Mesendoderm (in vitro differentiated cells): ENCODE data around the gene FLRT2.

ENCODE experiments used
- DNase-seq: peaks from one replicate; pipeline ENCODE4 v3.0.0; 2013
- H2AK5ac ChIP-seq: 2 replicates; pipeline ENCODE4 v1.6.1; 2013; ENCODE audit warnings: low read length, inconsistent platforms
- H2BK120ac ChIP-seq: 2 replicates; pipeline ENCODE4 v1.6.1; 2013; ENCODE audit warnings: low read depth, mild to moderate bottlenecking, low read length, moderate library complexity, mixed read lengths
- H2BK15ac ChIP-seq: replicated peaks from 2 replicates; pipeline ENCODE4 v1.6.1; 2013; ENCODE audit warnings: low read depth, mild to moderate bottlenecking, moderate library complexity
- H2BK5ac ChIP-seq: 2 replicates; pipeline ENCODE4 v1.6.1; 2013; ENCODE audit warnings: low read length, inconsistent platforms
- H3K18ac ChIP-seq: 2 replicates; pipeline ENCODE4 v1.6.1; 2013; ENCODE audit warnings: mild to moderate bottlenecking, low read length, mixed read lengths
- H3K23ac ChIP-seq: one replicate; pipeline ENCODE4 v1.6.1; 2013; ENCODE audit warnings: low read length
- H3K27ac ChIP-seq: 2 replicates; pipeline ENCODE4 v1.5.1; 2013; ENCODE audit warnings: low read depth, mild to moderate bottlenecking, inconsistent platforms, low read length, moderate library complexity
- H3K27me3 ChIP-seq: 2 replicates; pipeline ENCODE4 v1.6.1; 2013; ENCODE audit warnings: low read length, control low read depth, mild to moderate bottlenecking, inconsistent platforms; ENCODE audit not compliant: insufficient read depth, poor library complexity
- H3K36me3 ChIP-seq: 2 replicates; pipeline ENCODE4 v1.6.1; 2013; ENCODE audit warnings: low read length, inconsistent platforms; ENCODE audit not compliant: control insufficient read depth, insufficient read depth
- H3K4ac ChIP-seq: one replicate; pipeline ENCODE4 v1.6.1; 2013; ENCODE audit warnings: low read depth, mild to moderate bottlenecking, low read length, moderate library complexity
- H3K4me1 ChIP-seq: 2 replicates; pipeline ENCODE4 v1.6.1; 2013; ENCODE audit warnings: low read depth, low read length, inconsistent platforms; ENCODE audit not compliant: control insufficient read depth
- H3K4me2 ChIP-seq: 2 replicates; pipeline ENCODE4 v1.6.1; 2013; ENCODE audit warnings: low read length
- H3K4me3 ChIP-seq: 2 replicates; pipeline ENCODE4 v1.5.1; 2013; ENCODE audit warnings: mild to moderate bottlenecking, low read length
- H3K56ac ChIP-seq: one replicate; pipeline ENCODE4 v1.6.1; 2013; ENCODE audit warnings: low read length
- H3K79me1 ChIP-seq: 2 replicates; pipeline ENCODE4 v1.6.1; 2013; ENCODE audit warnings: low read length, inconsistent platforms
- H3K79me2 ChIP-seq: 2 replicates; pipeline ENCODE4 v1.6.1; 2013; ENCODE audit warnings: mild to moderate bottlenecking, low read length; ENCODE audit not compliant: control insufficient read depth, insufficient read depth
- H3K9ac ChIP-seq: 2 replicates; pipeline ENCODE4 v1.6.1; 2013; ENCODE audit warnings: low read length, inconsistent platforms
- H4K5ac ChIP-seq: one replicate; pipeline ENCODE4 v1.6.1; 2013; ENCODE audit warnings: low read length
- H4K8ac ChIP-seq: one replicate; pipeline ENCODE4 v1.6.1; 2013; ENCODE audit warnings: low read depth, mild to moderate bottlenecking, control low read depth, low read length, moderate library complexity
- WGBS: extraction: QIAGEN DNeasy Blood & Tissue Kit; methylation state at CpG from one replicate; pipeline ENCODE4 v1.1.7; 2013; ENCODE audit warnings: low lambda C conversion rate, missing lambda C conversion rate; ENCODE audit not compliant: insufficient coverage; ENCODE audit errors: extremely low coverage; 5-methylcytosine and 5-hydroxymethylcytosine counted together

The FLRT2 gene

DNA sequence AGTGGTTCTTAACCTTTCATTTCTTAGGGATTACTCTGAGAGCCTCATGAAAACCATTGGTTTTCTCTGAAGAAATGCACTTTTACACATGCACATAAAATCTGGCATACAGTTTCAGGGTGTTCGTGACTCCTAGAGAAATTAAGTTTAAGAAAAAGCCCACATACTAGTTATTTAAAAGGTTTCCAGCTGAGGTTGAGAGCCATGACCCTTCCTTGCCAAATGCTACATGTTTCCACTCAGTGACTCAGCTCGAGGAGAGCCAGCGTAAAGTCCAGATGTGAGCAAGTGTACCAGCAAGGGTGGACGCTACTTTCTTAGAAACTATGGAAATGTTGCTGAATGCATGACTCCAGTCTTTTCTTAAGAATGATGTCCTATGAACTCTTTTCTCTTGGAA is 42.7 kb upstream of the FLRT2 start:
- Histone ChIP-seq H3K18ac (no peak overlapping the region), H3K4me1 (peaks cover 2% of the 10 kb centered on the region), H4K5ac (no peak overlapping the region), H2AK5ac (no peak overlapping the region), H2BK5ac (no peak overlapping the region), H2BK15ac (no peak overlapping the region), H3K36me3 (no peaks in the 10 kb centered on the region), H3K23ac (no peak overlapping the region), H3K56ac (no peak overlapping the region), H3K9ac (no peak overlapping the region), H3K4me2 (no peak overlapping the region), H2BK120ac (no peak overlapping the region), H3K27ac (no peak overlapping the region), H3K4ac (no peak overlapping the region), H3K79me2 (no peaks in the 10 kb centered on the region), H3K4me3 (no peak overlapping the region), H4K8ac (no peak overlapping the region), H3K27me3 (no peaks in the 10 kb centered on the region), H3K79me1 (no peaks in the 10 kb centered on the region)
- WGBS = no CpG with 5 or more reads among the region's 4 CpGs
- no peak for DNase-seq

DNA sequence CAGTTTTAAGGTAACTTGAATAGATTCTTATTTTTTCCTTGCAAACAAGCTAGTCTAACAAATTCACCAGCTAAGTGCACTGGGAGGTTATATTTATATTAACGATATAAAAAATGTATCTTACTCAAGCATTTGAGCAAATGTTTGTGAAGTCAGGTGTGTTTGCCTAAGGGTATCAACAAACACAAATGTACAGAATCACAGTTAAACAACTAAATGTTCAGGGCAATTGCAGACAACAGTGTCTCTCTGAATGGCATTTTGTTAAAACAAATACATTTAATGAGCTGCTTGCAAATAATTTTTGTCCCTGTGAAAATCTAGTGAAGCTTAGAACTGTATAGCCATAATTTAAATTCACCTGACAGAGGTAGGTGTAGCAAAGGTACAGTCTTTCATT is 28.2 kb upstream of the FLRT2 start:
- Histone ChIP-seq H3K27ac (no peak overlapping the region), H3K79me1 (no peaks in the 10 kb centered on the region), H3K56ac (no peak overlapping the region), H4K5ac (no peak overlapping the region), H2BK15ac (no peak overlapping the region), H3K4ac (no peak overlapping the region), H3K9ac (no peak overlapping the region), H3K27me3 (no peaks in the 10 kb centered on the region), H3K4me1 (no peaks in the 10 kb centered on the region), H3K36me3 (no peaks in the 10 kb centered on the region), H3K4me2 (no peak overlapping the region), H3K23ac (no peak overlapping the region), H3K18ac (no peak overlapping the region), H3K79me2 (no peaks in the 10 kb centered on the region), H2BK5ac (no peak overlapping the region), H2AK5ac (no peak overlapping the region), H3K4me3 (no peak overlapping the region), H4K8ac (no peak overlapping the region), H2BK120ac (no peak overlapping the region)
- no CpG with 5 or more reads among the region's 1 CpG for WGBS
- no peak for DNase-seq

DNA sequence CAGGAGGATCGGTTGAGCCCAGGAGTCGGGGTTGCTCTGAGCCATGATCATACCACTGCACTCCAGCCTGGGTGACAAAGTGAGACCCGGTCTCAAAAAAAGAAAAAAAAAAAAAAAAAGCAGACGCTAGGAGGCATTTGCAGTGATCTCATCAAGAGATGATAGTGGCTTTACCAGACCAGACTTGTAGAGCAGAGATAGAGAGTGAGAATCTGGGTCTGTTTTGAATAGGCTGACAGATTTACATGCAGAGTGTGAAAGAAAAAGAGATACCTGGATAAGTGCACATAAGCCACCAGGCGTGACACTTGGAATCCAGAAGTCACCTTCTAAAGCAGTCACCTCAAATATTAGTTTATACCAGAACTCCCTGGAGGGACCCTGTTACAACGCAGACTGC is 21.1 kb upstream of the FLRT2 start:
- Histone ChIP-seq H2BK5ac (no peak overlapping the region), H3K9ac (no peak overlapping the region), H2BK120ac (no peak overlapping the region), H2BK15ac (no peak overlapping the region), H3K79me2 (no peaks in the 10 kb centered on the region), H3K4me2 (no peak overlapping the region), H3K23ac (no peak overlapping the region), H3K56ac (no peak overlapping the region), H3K18ac (no peak overlapping the region), H3K79me1 (no peaks in the 10 kb centered on the region), H3K27ac (no peak overlapping the region), H4K5ac (no peak overlapping the region), H2AK5ac (no peak overlapping the region), H3K4ac (no peak overlapping the region), H4K8ac (no peak overlapping the region), H3K4me3 (no peak overlapping the region), H3K36me3 (no peaks in the 10 kb centered on the region), H3K4me1 (no peaks in the 10 kb centered on the region), H3K27me3 (no peaks in the 10 kb centered on the region)
- WGBS = no CpG with 5 or more reads among the region's 6 CpGs
- peak; percentile 60 for DNase-seq

DNA sequence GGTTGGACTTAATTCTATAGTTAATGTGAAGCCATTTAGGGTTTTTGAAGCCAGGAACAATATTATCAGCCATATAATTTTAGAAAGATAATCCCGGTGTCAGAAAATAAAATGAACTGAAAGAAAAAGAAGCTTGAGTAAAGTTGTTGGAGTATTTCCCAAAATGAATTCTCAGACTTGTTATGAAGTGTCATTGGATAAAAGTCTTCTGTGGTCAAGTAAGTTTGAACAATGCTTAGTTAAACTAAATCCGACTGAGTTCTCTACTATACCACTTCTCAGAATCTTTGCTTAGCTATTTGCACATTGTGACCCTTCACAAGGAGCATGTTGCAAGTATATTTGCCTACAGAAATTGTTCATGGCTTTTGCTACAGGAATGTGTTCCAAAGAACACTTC is 17.5 kb upstream of the FLRT2 start:
- Histone ChIP-seq H3K4ac (no peak overlapping the region), H3K79me1 (no peaks in the 10 kb centered on the region), H3K18ac (no peak overlapping the region), H3K23ac (no peak overlapping the region), H2BK120ac (no peak overlapping the region), H3K36me3 (no peaks in the 10 kb centered on the region), H2BK5ac (no peak overlapping the region), H3K4me2 (no peak overlapping the region), H3K56ac (no peak overlapping the region), H3K9ac (no peak overlapping the region), H3K27me3 (no peaks in the 10 kb centered on the region), H3K27ac (no peak overlapping the region), H3K79me2 (no peaks in the 10 kb centered on the region), H2AK5ac (no peak overlapping the region), H4K8ac (no peak overlapping the region), H3K4me3 (no peak overlapping the region), H4K5ac (no peak overlapping the region), H2BK15ac (peak overlapping the region; percentile 74), H3K4me1 (no peaks in the 10 kb centered on the region)
- WGBS = no CpG with 5 or more reads among the region's 2 CpGs
- DNase-seq = no peak

DNA sequence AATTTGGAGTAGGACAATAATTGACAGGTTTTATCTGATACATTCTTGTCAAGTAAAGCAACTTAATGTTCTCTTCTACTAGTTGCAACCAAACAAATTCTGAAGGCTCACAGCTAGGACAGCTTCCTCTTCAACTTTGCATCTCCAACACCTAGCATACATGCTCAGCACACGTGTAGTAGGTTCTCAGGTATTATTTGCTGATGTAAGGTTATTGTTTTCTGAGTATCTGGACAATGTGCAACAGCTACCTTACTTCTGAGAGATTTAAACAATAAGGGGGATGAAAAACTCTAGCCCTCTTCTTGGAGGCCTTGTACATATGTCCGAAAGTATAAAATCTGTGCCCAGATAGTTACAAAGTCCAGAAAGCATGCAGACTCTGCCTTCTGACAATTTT is 15.5 kb upstream of the FLRT2 start:
- Histone ChIP-seq H3K18ac (no peak overlapping the region), H2BK15ac (no peak overlapping the region), H3K4me1 (no peaks in the 10 kb centered on the region), H3K9ac (no peak overlapping the region), H3K4ac (no peak overlapping the region), H3K27ac (no peak overlapping the region), H3K79me2 (no peaks in the 10 kb centered on the region), H3K4me2 (no peak overlapping the region), H2BK5ac (no peak overlapping the region), H3K56ac (no peak overlapping the region), H3K4me3 (no peak overlapping the region), H4K8ac (no peak overlapping the region), H3K36me3 (no peaks in the 10 kb centered on the region), H2BK120ac (no peak overlapping the region), H4K5ac (no peak overlapping the region), H3K27me3 (no peaks in the 10 kb centered on the region), H2AK5ac (no peak overlapping the region), H3K23ac (no peak overlapping the region), H3K79me1 (no peaks in the 10 kb centered on the region)
- no peak for DNase-seq
- WGBS = no CpG with 5 or more reads among the region's 2 CpGs

DNA sequence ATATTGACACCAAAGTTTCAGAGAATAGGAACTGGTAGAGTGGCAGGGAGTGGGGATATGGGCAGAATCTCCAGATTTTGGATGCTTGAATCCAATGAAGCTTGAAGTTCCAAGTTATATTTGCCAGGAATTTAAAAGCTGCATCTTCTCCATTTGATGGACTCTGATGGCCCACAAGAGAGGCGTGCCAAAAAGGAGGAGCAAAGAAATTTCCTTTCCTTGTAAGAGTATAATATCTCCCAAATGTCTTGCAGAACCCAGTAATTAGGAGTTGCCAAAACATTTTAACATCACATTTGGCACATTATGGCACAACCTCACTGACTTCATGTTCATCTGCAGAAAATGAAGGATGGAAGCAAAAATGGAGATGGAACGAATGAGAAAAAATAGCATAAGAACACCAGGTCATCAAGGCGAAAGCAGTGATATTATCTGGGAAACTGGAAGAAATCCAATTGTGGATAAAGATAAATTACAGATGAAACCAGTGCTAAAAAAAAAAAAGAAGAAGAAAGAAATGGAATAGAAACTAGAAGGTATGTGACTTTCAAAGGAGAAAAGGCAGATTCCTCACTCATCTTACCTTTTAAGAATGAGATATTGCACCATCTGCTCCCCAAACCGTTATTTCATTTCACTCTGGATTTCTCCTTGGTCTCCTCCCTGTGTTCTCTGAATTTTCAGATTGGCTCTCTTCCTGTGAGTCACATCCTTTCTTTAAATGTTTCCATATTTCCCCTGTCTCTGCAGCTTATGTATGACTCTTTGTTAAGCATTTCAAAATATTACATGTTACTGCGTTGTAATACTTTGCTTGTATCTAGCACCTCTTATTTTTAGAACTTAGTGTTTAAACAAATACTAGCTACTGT is 13.5 kb upstream of the FLRT2 start:
- Histone ChIP-seq H3K27ac (no peak overlapping the region), H3K27me3 (no peaks in the 10 kb centered on the region)

More for the DNA sequence above, 13.5 kb upstream of the FLRT2 start:
- H2BK15ac ChIP-seq = no peak overlapping the region
- H3K56ac ChIP-seq = no peak overlapping the region
- H3K23ac ChIP-seq = no peak overlapping the region
- H3K4me1 ChIP-seq = no peaks in the 10 kb centered on the region
- H3K4ac ChIP-seq = no peak overlapping the region
- H3K9ac ChIP-seq = no peak overlapping the region
- no peak overlapping the region for H3K18ac ChIP-seq
- no peak overlapping the region for H3K4me2 ChIP-seq
- no peak overlapping the region for H2BK120ac ChIP-seq
- peak overlapping the region; percentile 60 for H4K5ac ChIP-seq
- no peak overlapping the region for H4K8ac ChIP-seq
- no peak overlapping the region for H2BK5ac ChIP-seq
- H3K4me3 ChIP-seq = no peak overlapping the region
- no CpG with 5 or more reads among the region's 5 CpGs for WGBS
- H3K79me1 ChIP-seq = no peaks in the 10 kb centered on the region
- no peaks in the 10 kb centered on the region for H3K79me2 ChIP-seq
- no peak for DNase-seq
- no peaks in the 10 kb centered on the region for H3K36me3 ChIP-seq
- no peak overlapping the region for H2AK5ac ChIP-seq
